NB4 (cell line): Measurements from ENCODE around the gene ABLIM2.

Experiments
- DNase-seq: peaks from one replicate; pipeline ENCODE4 v3.0.0; 2010; ENCODE audit warnings: low read depth
- H3K4me3 ChIP-seq: one replicate; pipeline ENCODE4 v1.5.1; 2011; ENCODE audit warnings: mild to moderate bottlenecking, low read depth, low read length, moderate library complexity
- CTCF ChIP-seq: IDR thresholded peaks from one replicate; pipeline ENCODE4 v1.5.1; 2012; ENCODE audit warnings: low read depth, low read length
- MAX ChIP-seq: IDR thresholded peaks from 2 replicates; pipeline ENCODE4 v1.6.1; 2011; ENCODE audit warnings: low read depth, low read length
- MYC ChIP-seq: IDR thresholded peaks from 2 replicates; pipeline ENCODE4 v1.6.1; 2011; ENCODE audit warnings: low read depth, low read length
- POLR2A ChIP-seq: IDR thresholded peaks from 2 replicates; pipeline ENCODE4 v1.6.1; 2011; ENCODE audit warnings: mild to moderate bottlenecking; ENCODE audit not compliant: insufficient read length; ENCODE audit errors: extremely low read depth

The ABLIM2 gene

DNA sequence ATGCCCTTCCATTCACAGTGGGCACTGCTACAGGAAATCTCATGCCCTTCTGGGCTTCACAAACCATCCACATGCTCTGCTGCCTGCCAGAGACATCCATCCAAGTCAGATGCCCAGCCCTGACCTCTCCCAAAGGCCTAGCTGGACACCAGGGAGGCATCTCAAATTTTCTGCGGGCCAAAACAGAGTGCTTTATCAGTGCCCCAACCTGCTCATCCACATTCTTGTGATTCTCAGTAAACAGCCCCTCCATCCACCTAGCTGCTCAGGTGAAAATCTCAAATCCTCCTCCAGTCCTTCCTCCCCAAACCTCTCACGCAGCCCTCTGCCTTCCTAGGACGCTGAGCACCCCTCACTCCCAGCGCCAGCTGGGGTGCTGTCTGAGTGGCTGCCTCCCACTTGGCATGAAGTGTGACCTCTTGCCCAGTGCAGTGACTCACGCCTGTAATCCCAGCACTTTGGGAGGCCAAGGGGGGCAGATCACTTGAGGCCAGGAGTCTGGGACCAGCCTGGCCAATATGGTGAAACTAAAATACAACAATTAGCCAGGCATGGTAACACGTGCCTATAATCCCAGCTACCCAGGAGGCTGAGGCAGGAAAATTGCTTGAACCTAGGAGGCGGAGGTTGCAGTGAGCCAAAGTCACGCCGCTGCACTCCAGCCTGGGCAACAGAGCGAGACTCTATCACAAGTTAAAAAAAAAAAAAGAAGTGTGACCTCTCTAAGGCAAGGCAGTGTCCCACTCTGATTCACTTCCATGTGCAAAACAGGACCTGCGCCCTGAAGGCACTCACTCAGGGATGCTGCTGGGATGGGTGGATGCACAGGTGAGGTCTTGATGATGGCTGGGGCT, 217.3 kb downstream of the ABLIM2 start:
- no peak overlapping the region for H3K4me3 ChIP-seq
- DNase-seq, result no peak
- TF ChIP-seq MYC, result no peak
- no peak for TF ChIP-seq POLR2A
- TF ChIP-seq MAX, result no peak

GRCh38 chr4:7939377-7940108, 219.1 kb downstream of the ABLIM2 start, which contains the start of gene AFAP1:
TSS of gene AFAP1 (minus strand) at chr4:7939861. CDS start at chr4:7872078, 67,783 bp downstream.
- no peak for TF ChIP-seq MYC
- no peak for TF ChIP-seq CTCF
- TF ChIP-seq POLR2A, result no peak
- no peak for TF ChIP-seq MAX
- H3K4me3 ChIP-seq, result no peak within 1 kb of the TSS
- no peak for DNase-seq

- no peak for TF ChIP-seq POLR2A
- no peak for TF ChIP-seq CTCF
- no peak for TF ChIP-seq MAX
- TF ChIP-seq MYC, result no peak
- H3K4me3 ChIP-seq, result no peak overlapping the region
- no peak for DNase-seq
Observed at GRCh38 chr4:7938609-7939376, 219.8 kb downstream of the ABLIM2 start.

DNA sequence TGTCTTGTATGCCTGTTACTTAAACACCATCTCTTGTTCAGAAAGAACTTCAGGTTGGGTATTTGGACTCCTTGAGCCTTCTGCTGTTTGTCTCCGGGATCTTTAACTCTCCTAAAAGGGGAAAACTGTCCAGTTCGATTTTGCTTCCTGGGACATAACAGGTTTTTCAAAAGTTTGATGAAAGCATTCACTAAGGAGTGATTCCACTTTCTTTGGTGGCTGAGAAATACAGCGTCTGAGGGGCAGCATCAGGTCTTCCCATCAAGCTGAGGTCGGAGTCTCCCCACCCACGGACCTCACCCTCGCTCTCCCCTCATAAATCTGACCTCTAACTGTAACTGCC, 220.4 kb downstream of the ABLIM2 start:
- DNase-seq, result no peak
- TF ChIP-seq CTCF (no peak), MAX (no peak), POLR2A (no peak), MYC (no peak)

DNA sequence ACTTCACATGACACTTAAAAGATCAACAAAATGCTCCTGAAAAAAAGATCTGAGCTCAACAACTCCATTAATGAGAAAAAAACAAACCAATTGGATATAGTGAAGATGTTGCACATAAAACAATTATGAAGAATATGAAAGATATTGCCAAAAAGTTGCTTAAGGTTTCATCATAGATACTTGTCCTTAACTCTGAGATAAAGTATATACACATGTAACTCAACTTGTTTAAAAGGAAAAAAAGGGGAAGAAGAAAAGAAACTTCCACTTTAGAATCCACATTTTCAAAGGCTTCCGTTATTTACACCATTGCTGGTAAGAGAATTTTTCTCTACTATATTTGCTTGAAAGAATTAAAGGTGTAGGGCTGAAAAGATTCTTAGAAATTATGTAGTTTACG, 221.6 kb downstream of the ABLIM2 start:
- no peak for DNase-seq
- no peak for TF ChIP-seq POLR2A
- no peak for TF ChIP-seq CTCF
- TF ChIP-seq MYC, result no peak
- TF ChIP-seq MAX, result no peak
- no peak overlapping the region for H3K4me3 ChIP-seq

More for the DNA sequence above, 220.4 kb downstream of the ABLIM2 start:
- H3K4me3 ChIP-seq, result no peak overlapping the region
